NCI-H510A treated with DMSO at 0.1 percent for 48 hours (cell line): ENCODE measurements around the gene CCNYL1.

Experiments used
- DNase-seq: peaks from one replicate; lab custom pipeline; 2025; lab: John Stamatoyannopoulos, UW

CCNYL1 gene

DNA sequence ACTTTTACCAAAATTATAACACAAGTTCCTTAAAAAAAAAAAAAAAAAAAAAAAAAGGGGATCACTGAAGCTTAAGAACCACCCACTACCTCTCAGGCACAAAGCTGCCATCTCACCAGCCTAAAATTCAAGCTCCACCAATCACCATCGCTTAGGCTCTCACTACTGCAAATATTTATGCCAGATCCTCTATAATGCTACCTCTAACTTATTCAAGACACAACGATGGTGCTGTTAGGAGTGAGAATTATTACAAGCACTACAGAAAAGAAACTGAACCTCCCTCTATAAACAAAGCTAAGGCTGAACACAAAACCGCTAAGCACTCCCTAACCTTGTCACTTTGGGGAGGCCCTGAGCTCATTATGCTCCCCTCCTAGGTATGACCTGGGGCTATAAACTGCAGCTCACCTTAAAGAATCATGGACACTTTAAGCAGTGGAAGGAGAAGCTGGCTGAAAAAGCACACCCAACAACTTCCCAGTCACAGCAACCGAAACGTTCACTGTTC lies 54.7 kb downstream of the CCNYL1 start:
- no peak for DNase-seq

GRCh38 chr2:207766697-207767460 lies 55.4 kb downstream of the CCNYL1 start:
- DNase-seq, result no peak

- DNase-seq, result no peak
These were observed 56.2 kb downstream of the CCNYL1 start for GRCh38 chr2:207767461-207768167.

GRCh38 chr2:207768168-207768865 lies 56.9 kb downstream of the CCNYL1 start:
- DNase-seq, result peak; percentile 69

GRCh38 chr2:207768866-207769596 lies 57.6 kb downstream of the CCNYL1 start:
- peak; percentile 67 for DNase-seq

- no peak for DNase-seq
These were observed 59.4 kb downstream of the CCNYL1 start for GRCh38 chr2:207770602-207771404.

DNA sequence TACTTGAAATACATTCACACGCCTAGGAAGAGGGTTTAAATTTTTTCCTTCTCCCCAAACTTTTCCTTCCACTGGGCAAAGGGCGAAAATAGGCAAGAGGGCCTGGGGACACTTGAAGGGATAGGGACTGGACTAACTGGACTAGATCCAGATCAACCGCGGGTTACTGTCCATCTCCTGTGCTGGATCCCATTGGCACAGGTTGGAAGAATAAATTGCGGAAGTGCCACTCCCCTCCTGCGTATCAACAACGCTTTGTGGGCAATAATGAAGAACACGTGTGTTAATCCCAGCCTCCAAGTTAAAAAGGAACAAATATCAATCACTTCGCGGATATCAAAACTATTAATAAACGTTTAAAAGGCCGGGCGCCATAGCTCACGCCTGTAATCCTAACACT lies 60.0 kb downstream of the CCNYL1 start:
- DNase-seq, result no peak

DNA sequence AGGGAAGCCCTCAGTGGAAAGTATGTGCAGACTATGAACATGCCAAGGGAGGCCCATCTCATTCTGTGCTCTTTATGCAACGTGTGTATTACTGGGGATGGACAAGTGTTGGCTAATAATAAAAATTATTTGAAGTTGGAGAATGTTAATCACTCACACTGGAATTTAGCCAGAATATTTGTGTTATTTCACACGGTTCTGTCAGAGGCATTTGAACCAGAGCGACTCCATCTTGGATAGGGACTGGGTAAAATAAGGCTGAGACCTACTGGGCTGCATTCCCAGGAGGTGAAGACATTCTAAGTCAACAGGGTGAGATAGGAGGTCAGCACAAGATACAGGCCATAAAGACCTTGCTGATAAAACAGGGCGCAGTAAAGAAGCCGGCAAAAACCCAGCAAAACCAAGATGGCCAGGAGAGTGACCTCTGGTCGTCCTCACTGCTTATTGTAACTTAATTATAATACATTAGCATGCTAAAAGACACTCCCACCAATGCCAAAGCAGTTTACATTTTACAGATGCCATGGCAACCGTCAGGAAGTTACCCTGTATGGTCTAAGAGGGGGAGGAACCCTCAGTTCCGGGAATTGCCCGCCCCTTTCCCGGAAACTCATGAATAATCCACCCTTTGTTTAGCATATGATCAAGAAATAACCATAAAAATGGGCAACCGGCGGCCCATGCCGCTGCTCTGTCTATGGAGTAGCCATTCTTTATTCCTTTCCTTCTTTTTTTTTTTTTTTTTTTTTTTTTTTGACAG lies 60.8 kb downstream of the CCNYL1 start:
- DNase-seq, result no peak

DNA sequence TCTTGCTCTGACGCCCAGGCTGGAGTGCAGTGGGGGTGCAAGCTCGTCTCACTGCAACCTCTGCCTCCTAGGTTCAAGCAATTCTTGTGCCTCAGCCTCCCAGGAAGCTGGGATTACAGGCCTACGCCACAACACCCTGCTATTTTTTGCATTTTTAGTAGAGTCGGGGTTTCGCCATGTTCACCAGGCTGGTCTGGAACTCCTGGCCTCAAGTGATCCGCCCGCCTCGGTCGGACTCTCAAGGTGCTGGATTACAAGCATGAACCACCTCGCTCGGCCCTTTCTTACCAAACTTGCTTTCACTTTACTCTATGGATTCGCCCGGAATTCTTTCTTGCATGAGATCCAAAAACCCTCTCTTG lies 61.4 kb downstream of the CCNYL1 start:
- no peak for DNase-seq

DNA sequence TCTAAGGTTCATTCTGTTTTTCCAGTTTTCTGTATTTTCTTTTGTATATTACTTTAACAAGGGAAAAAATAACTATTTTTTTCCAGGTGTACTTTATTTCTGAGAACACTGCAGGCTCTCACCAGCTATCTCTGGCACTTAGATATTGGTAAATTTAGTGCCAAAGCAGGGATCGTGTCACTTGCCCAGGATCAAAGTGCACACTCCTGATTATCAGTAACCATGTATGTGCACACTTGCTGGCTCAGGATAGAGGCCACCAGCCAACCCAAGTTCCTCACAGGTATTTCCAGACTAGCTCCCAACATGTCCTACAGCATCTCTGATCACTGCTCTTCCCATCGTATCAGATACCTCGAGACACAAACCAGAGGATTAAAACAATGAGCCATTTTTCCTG lies 64.0 kb downstream of the CCNYL1 start:
- no peak for DNase-seq

- DNase-seq, result no peak
These were observed 65.7 kb downstream of the CCNYL1 start for GRCh38 chr2:207777124-207777523.

- DNase-seq, result no peak
These were observed 67.0 kb downstream of the CCNYL1 start for GRCh38 chr2:207778298-207778882.

DNA sequence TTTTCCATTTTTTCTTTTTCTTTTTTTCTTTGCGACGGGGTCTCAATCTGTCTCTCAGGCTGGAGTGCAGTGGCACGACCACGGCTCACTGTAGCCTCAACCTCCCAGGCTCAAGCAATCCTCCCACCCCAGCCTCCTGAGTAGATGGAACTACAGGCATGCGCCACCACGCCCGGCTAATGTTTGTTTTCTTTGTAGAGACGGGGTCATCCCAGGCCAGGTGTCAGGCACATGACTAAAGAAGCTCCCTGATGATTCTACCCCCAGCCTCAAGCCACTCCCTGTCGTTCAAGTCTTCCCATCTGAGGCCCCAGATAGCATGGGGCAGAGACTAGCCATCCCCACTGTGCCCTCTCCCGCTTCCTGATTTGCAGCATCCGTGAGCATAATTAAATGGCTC lies 68.1 kb downstream of the CCNYL1 start:
- DNase-seq, result no peak

DNA sequence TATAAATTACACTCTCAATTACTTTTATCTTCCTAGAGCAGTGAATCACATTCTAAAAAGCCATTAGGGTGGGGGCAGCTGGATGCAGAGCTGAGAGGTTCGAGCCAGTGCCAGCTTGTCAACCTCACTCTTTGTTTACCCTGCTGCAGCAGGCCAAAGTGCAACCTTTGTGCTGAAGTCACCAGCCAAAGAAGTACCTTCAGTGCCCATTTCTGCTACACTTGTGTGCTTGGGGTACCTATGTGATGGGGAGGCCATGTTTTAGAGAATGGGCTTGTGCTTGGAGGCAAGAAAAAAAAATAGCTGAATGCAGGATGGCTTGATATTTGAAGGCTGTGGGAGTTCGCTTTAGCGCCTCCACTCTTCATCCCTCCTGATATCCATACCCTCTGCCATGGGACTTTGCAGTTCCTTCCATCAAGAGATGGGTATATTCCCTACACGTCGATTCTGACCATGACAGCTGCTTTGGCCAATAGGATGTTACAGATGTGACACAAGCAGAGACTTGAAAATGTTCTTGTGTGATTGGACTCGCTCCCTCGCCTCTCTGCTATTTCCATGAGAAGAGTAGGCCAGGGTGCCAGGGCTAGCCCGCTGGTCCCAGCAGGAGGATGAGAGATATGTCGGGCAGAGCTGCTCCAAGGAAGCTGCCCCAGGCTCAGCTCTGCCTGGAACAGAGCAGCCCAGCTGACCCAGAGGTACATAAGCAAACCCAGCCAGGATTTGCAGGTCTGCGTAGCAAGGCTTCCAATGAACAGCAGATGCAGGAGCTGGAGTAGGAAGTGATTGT lies 71.0 kb downstream of the CCNYL1 start:
- DNase-seq, result peak; percentile 29

GRCh38 chr2:207783514-207783913 lies 72.1 kb downstream of the CCNYL1 start:
- no peak for DNase-seq

DNA sequence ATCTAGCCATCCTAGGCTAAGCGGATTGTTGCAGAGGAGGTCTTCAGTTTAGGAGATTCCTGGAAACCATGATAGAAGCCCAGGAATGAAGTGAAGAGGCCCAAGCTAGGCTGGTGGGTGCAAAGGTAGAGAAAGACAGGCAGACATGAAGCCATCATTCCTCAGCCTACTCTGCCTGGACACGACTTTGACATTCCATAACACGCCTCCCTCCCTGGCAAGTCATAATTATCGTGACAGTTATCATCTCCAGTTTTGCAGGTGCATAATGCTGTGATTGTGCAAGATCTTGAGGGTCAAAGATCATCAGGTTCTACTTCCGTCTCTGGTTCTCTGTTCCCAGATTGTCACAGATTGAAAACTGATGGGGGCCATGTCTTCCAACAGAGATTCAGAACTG lies 73.5 kb downstream of the CCNYL1 start:
- DNase-seq, result no peak

DNA sequence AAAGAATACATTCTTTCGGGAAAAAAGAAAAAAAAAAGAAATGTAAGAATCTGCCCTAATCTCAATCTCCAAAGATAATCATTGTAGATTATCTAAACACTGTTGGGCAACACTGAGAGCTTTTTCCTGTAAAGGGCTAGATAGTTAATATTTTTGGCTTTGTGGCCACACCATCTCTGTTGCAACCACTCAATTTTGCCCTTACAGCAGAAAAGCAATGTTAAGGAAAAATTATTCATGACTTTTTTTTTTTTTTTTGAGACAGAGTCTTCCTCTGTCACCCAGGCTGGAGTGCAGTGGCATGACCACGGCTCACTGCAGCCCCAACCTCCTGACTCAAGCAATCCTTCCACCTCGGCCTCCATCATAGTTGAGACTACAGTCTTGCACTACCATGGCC lies 75.6 kb downstream of the CCNYL1 start:
- DNase-seq, result no peak

GRCh38 chr2:207787800-207788199 lies 76.4 kb downstream of the CCNYL1 start:
- no peak for DNase-seq

DNA sequence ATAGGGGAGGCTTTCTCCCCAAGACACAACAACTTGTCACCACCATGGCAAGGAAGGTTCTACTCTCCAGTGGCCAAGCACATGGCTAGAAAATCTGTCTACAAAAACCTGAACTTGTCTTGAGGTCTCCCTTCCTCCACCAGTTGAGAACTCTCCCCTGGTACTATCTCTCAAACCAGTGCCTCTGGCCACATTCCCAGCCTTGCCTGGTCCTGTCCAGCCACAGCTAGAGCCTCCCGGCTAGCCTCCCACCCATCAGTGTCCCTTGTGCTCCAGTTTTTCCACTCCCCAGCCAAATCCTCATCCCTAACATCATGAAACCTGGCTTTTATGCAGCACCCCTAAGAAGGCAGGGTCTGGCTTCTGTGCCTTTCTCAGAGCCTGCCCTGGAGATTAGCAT lies 79.5 kb downstream of the CCNYL1 start:
- no peak for DNase-seq
